Thoracic aorta (tissue), 2 donors: ENCODE results near the gene HNRNPU. TPM values are rescaled to one million over a fixed set of nuclear protein-coding genes. Genes with fewer than 3 reads are reported as not detected.

ENCODE experiments used
- ATAC-seq: fragments of 150-250 bp; one replicate; pipeline ENCODE4 v1.8.0; 2017; ENCODE audit warnings: low read depth; ENCODE audit not compliant: insufficient number of reproducible peaks, low FRiP score
- DNase-seq: peaks from one replicate; pipeline ENCODE4 v3.0.0-alpha.2; 2020; ENCODE audit warnings: low spot score
- H3K27ac ChIP-seq, 2 donors: fragments of 200-600 bp; sonication (generic); 1 replicate in 1 of 2; 2 replicates in 1 of 2; pipeline ENCODE4 v1.5.1; 2016; ENCODE audit warnings: mild to moderate bottlenecking in 2 of 2, moderate library complexity in 2 of 2
- H3K27me3 ChIP-seq: fragments of 200-600 bp; sonication (generic); replicated peaks from 2 replicates; pipeline ENCODE4 v1.6.0; 2016; ENCODE audit warnings: mild to moderate bottlenecking; ENCODE audit not compliant: insufficient read depth
- H3K36me3 ChIP-seq: fragments of 200-600 bp; sonication (generic); one replicate; pipeline ENCODE4 v1.5.1; 2016
- H3K4me1 ChIP-seq, 2 donors: fragments of 200-600 bp; sonication (generic); 1 replicate in 1 of 2; 2 replicates in 1 of 2; pipeline versions ENCODE4 v1.5.1 to v1.6.0; 2016; ENCODE audit warnings: low read depth in 2 of 2, mild to moderate bottlenecking in 1 of 2; ENCODE audit not compliant: control insufficient read depth in 1 of 2
- H3K4me3 ChIP-seq: fragments of 200-600 bp; sonication (generic); 2 replicates; pipeline ENCODE4 v1.5.1; 2016; ENCODE audit warnings: mild to moderate bottlenecking
- H3K9me3 ChIP-seq: fragments of 200-600 bp; sonication (generic); 2 replicates; pipeline ENCODE4 v1.5.1; 2016
- total RNA-seq, 2 donors: library from RNA; depleted of rRNA; stranded (reverse); fragments of >200 nt; gene quantifications; one replicate each; pipeline versions ENCODE4 v1.1.0 to v1.2.3, GENCODE V29; 2016
- TF ChIP-seq, protein P1 (sequence below): fragments of 200-600 bp; sonication (generic); IDR thresholded peaks from one replicate; pipeline ENCODE4 v1.5.1; 2019; ENCODE audit warnings: antibody characterized with exemption

HNRNPU gene
- total RNA-seq, 2 donors from 2014 or later: 254 to 519 TPM

GRCh38 chr1:244822878-244823277, 41.5 kb downstream of the HNRNPU start:
- DNase-seq (no peak), ATAC-seq (no peak)
- TF ChIP-seq, protein P1, sequence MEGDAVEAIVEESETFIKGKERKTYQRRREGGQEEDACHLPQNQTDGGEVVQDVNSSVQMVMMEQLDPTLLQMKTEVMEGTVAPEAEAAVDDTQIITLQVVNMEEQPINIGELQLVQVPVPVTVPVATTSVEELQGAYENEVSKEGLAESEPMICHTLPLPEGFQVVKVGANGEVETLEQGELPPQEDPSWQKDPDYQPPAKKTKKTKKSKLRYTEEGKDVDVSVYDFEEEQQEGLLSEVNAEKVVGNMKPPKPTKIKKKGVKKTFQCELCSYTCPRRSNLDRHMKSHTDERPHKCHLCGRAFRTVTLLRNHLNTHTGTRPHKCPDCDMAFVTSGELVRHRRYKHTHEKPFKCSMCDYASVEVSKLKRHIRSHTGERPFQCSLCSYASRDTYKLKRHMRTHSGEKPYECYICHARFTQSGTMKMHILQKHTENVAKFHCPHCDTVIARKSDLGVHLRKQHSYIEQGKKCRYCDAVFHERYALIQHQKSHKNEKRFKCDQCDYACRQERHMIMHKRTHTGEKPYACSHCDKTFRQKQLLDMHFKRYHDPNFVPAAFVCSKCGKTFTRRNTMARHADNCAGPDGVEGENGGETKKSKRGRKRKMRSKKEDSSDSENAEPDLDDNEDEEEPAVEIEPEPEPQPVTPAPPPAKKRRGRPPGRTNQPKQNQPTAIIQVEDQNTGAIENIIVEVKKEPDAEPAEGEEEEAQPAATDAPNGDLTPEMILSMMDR: no peak
- H3K4me3 ChIP-seq: no peak overlapping the region
- H3K4me1 ChIP-seq: no peaks in the 10 kb centered on the region
- no peaks in the 10 kb centered on the region for H3K36me3 ChIP-seq
- H3K27ac ChIP-seq: no peak overlapping the region
- no peaks in the 10 kb centered on the region for H3K27me3 ChIP-seq
- H3K9me3 ChIP-seq: no peaks in the 10 kb centered on the region

GRCh38 chr1:244821134-244821533, 43.2 kb downstream of the HNRNPU start:
- DNase-seq: no peak
- no peaks in the 10 kb centered on the region for H3K9me3 ChIP-seq
- H3K27me3 ChIP-seq: no peaks in the 10 kb centered on the region
- no peak overlapping the region for H3K4me3 ChIP-seq
- no peaks in the 10 kb centered on the region for H3K4me1 ChIP-seq
- TF ChIP-seq, protein P1: no peak
- H3K36me3 ChIP-seq: no peaks in the 10 kb centered on the region
- ATAC-seq: no peak
- H3K27ac ChIP-seq: no peak overlapping the region

- TF ChIP-seq, protein P1: no peak
- Histone ChIP-seq H3K9me3 (no peaks in the 10 kb centered on the region), H3K27me3 (no peaks in the 10 kb centered on the region), H3K27ac (no peak overlapping the region), H3K36me3 (no peaks in the 10 kb centered on the region), H3K4me1 (no peaks in the 10 kb centered on the region), H3K4me3 (no peak overlapping the region)
- ATAC-seq (no peak), DNase-seq (no peak)
These were observed 44.2 kb downstream of the HNRNPU start for GRCh38 chr1:244820131-244820530.

- Histone ChIP-seq H3K36me3 (no peaks in the 10 kb centered on the region), H3K4me3 (no peak overlapping the region), H3K9me3 (no peaks in the 10 kb centered on the region), H3K27me3 (no peaks in the 10 kb centered on the region), H3K27ac (no peak overlapping the region), H3K4me1 (no peaks in the 10 kb centered on the region)
- DNase-seq (no peak), ATAC-seq (no peak)
- TF ChIP-seq, protein P1: no peak
These were observed 46.9 kb downstream of the HNRNPU start for GRCh38 chr1:244817415-244817894.

GRCh38 chr1:244815600-244816099, 48.7 kb downstream of the HNRNPU start:
- Histone ChIP-seq H3K27ac (no peak overlapping the region), H3K27me3 (no peaks in the 10 kb centered on the region), H3K4me1 (no peaks in the 10 kb centered on the region), H3K4me3 (peak overlapping the region; percentile 59), H3K9me3 (no peaks in the 10 kb centered on the region), H3K36me3 (no peaks in the 10 kb centered on the region)
- TF ChIP-seq, protein P1: no peak
- DNase-seq: no peak
- ATAC-seq: no peak
